GM19351 (cell line): ENCODE measurements around the gene PARD3.
"Not testable (repeated sequence)": the region's sequence is repeated elsewhere in the genome, so short reads cannot be mapped to it uniquely, and the experiment has no call there.

Experiments
- ATAC-seq: cut with Tn5 transposase; IDR thresholded peaks from one replicate; pipeline ENCODE4 v1.9.1; 2021; ENCODE audit warnings: mild to moderate bottlenecking, moderate library complexity; ENCODE audit not compliant: unreplicated experiment

The PARD3 gene

DNA sequence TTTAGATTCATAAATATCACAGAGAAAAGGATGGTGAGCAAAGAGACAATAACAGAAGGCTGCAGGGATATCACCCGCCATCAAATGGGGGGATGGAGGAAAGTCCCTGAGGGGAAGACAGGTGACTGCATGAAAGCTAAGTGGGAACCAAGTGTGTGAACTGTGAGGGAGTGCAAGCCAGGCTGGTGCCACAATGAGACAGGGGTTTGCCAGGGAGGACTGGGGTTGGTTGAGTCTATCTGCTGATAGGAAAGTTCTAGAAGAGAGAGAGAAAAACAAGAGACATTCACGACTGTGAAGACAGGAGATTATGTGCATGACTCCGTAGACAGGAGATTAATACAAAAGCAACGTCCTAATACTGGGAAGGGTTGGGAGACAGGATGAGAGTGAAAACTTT, 376.4 kb downstream of the PARD3 start:
- ATAC-seq, result no peak

DNA sequence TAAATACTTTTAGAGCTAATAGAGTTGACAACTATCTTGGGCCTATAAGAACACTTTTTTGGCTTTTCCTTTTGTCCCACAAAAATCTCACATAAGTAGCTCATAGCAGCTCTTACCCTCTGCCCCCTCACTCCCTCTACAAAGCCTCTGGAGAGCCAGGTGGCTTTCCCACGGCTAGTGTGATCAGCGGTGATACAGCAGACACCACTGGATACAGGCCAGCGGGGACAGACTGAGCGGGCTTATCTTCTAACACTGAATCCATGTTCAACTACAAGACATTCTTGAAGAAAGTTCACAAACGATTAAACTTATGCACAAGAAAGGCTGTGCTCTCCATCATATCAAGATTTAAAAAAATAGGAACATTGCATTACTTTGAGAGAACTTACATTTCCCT, 377.2 kb downstream of the PARD3 start:
- no peak for ATAC-seq

DNA sequence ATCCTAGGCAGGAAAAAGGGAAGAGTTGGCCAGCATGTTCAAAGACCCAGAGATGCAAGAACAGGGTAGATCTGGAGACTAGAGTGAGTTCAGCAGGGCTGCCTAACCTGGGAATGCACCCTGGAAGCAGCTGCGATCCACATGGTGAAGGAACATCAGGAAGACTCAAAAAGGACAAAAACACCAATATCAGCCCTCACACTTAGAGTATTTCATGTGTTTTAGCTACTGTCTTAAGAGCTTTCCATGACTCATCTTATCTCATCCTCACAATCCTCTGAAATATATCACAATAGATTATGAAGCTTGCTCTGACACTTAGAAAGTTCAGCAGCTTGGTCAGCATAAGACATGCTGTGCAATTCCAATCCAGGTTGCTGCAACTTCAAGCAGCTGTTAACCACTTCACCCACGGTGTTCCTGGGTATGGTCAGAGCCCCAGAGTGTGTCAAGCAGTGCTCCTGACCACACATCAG, 380.9 kb downstream of the PARD3 start:
- no peak for ATAC-seq

GRCh38 chr10:34433241-34434076, 381.6 kb downstream of the PARD3 start:
- ATAC-seq, result no peak

GRCh38 chr10:34432589-34432988, 382.5 kb downstream of the PARD3 start:
- no peak for ATAC-seq

GRCh38 chr10:34430685-34431084, 384.4 kb downstream of the PARD3 start:
- ATAC-seq, result no peak

- no peak for ATAC-seq
These were observed 386.6 kb downstream of the PARD3 start for GRCh38 chr10:34428501-34428900.

- ATAC-seq, result no peak
These were observed 387.2 kb downstream of the PARD3 start for GRCh38 chr10:34427911-34428216.

- ATAC-seq, result not testable (repeated sequence)
These were observed 387.8 kb downstream of the PARD3 start for GRCh38 chr10:34427158-34427910.

DNA sequence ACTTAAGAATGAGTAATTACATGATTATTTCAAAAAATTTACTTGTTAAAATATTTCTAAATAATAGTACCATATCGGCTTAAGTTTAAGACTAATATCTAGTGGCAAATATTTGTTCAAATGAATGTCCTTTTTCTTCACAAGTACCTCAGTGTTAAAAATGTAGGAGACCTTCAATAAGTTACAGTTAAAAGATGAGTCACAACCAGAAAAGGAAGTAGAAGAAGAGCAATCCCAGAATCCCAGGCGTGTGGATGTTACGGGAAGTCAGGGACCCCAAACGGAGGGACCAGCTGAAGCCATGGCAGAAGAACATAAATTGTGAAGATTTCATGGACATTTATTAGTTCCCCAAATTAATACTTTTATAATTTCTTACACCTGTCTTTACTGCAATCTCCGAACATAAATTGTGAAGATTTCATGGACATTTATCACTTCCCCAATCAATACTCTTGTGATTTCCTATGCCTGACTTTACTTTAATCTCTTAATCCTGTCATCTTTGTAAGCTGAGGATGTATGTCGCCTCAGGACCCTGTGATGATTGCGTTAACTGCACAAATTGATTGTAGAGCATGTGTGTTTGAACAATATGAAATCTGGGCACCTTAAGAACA, 388.4 kb downstream of the PARD3 start:
- ATAC-seq, result not testable (repeated sequence)

DNA sequence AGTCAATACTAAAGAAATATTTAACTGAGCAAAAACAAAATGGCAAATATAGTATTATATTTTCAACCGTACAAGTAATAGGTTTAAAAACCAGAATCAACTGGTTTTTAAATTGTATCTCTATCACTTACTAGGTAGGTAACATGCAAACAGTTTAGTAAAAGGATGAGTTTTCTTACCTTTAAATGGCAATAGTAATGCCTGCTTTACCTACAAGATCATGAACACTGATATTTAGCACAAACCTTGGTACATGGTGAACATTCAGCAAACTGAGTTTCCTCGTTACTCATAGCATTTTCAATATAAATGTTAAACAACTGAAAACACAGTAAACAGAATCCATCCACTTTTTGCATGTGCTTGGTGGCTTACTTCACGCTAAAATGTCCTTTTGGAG, 389.1 kb downstream of the PARD3 start:
- no peak for ATAC-seq

DNA sequence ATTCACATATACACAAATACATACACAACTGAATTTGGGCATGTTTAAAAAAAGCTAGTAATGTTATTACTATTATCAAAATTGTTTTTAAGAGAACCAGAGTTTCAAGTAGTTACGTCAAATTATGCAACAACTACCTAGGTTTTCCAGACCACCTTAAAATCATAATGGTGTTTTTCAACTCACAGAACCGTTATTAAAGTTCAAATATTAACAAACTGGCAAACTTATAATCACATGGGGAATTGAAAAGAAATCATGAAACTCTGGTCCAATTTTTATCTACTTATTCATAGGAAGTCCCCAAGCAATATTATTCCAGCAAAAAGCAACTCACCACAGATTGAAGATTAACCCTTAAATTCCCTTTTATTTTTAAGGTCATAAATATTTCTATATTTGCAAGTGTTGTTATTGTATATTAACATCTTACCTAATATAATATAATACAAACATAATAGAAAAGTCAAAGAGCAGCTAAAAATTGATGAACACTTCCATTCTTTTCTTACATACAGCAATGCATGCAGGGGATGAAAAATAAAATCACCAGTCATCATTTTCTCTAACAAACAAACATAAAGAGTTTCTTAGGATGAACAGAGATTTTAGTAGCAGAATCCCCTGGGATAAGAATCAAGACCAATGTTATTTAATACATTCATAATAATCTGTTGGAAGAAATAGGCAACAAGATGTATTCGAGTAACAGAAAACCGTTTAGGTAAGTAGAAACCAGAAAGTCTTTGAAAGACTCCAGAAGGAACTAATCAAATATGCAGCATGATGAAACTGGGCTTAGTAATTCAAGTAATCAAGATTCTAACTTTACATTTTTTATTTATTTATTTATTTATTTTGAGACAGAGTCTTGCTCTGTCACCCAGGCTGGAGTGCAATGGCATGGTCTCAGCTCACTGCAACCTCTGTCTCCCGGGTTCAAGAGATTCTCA, 391.1 kb downstream of the PARD3 start:
- no peak for ATAC-seq

GRCh38 chr10:34420795-34421194, 394.3 kb downstream of the PARD3 start:
- no peak for ATAC-seq

DNA sequence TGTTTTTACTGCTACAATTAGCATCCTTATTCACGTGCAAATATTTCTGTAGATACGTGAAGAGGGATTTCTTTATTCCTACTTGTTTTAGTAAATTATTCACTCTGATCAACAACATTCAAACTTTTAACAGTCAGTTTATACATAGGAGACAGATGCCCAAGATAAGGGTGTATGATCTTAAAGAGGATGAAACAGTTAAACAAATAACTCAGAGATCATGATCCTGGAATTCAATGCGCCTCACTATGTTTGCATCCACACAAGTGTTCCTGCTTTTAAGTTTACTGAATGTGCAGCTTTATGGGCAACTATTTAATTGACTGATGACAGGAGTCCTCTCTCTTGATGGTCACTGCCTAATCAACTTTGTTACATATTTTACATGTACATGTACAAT, 394.8 kb downstream of the PARD3 start:
- ATAC-seq, result no peak

DNA sequence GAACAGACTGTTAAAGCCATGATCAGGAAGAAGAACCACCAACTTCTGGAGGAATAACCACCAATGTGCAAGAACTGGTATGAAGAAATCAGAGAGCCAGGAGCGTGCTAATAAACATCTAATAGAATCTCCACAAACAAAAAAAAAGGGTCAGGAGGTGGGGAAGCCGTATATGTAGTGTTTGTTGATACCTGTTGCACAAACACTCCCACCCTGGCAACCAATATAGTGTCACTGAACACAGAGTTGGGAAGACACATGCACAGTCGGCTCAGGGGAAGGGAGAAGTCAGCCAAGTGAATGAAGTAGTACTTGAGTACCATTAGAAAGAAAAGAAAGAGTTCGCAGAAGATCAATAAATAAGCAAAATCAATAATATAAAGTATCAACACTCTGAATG, 400.1 kb downstream of the PARD3 start:
- no peak for ATAC-seq

- no peak for ATAC-seq
These were observed 401.1 kb downstream of the PARD3 start for GRCh38 chr10:34413756-34414587.

DNA sequence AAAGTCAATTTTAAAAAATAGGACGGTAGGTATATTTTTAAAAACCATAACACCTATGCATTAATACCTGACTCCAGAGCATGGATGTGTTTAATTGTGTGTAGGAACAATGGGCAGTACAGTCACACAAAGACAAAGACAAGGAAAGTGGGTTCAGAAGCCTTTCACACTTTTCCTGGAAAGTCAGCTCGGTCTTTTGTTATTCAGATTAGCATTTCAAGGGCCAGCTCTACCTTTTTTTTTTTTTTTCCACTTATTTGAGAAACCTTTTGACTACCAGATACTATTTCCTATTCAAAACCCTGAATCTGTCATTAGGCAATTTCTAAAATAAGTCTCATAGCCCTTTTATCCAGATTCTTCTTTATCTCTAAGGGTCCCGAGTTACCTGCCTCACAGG, 401.9 kb downstream of the PARD3 start:
- no peak for ATAC-seq

- no peak for ATAC-seq
These were observed 406.1 kb downstream of the PARD3 start for GRCh38 chr10:34408956-34409355.

DNA sequence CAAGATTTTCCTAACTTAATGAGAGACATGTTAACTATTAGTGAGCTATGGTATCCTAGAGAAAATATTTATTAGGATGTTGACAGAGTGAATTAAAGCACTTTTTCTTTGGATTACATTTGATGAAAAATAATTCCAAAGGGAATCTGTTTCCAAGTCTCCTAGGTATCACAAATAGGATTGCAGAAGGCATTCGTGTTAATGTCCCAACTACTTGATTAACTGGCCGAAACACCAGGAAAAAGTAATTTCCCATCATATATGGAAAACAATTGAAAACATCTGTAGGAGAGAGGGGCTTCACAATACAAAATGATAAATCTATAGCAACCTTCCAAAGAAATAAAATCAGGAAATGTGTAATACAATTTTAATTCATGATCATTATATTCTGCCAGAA, 406.7 kb downstream of the PARD3 start:
- no peak for ATAC-seq

- ATAC-seq, result no peak
These were observed 407.7 kb downstream of the PARD3 start for GRCh38 chr10:34407324-34407805.
